ENCODE data around the gene BRSK1.

The BRSK1 gene

GRCh38 chr19:55270172-55270942 is 13.4 kb upstream of the BRSK1 start:
- H3K27ac ChIP-seq: no peak overlapping the region
- no peak for DNase-seq (ENCODE audit: low read depth, low spot score)

- DNase-seq (ENCODE audit: low read depth, low spot score): no peak
- no peak overlapping the region for H3K27ac ChIP-seq
Measured at GRCh38 chr19:55272142-55272541, 11.7 kb upstream of the BRSK1 start.

GRCh38 chr19:55273978-55274707 is 9.7 kb upstream of the BRSK1 start:
- DNase-seq (ENCODE audit: low read depth, low spot score): no peak

GRCh38 chr19:55275851-55276719 is 7.7 kb upstream of the BRSK1 start:
- H3K27ac ChIP-seq: no peak overlapping the region
- DNase-seq (ENCODE audit: low read depth, low spot score): no peak

More at GRCh38 chr19:55273978-55274707, 9.7 kb upstream of the BRSK1 start:
- H3K27ac ChIP-seq: no peak overlapping the region

- DNase-seq (ENCODE audit: low read depth, low spot score): no peak
Measured at GRCh38 chr19:55276720-55277430, 6.9 kb upstream of the BRSK1 start.

GRCh38 chr19:55277494-55277893 is 6.3 kb upstream of the BRSK1 start:
- no peak overlapping the region for H3K27ac ChIP-seq

More at GRCh38 chr19:55276720-55277430, 6.9 kb upstream of the BRSK1 start:
- no peak overlapping the region for H3K27ac ChIP-seq

GRCh38 chr19:55278391-55279135 is 5.2 kb upstream of the BRSK1 start:
- no peak for DNase-seq (ENCODE audit: low read depth, low spot score)
- no peak overlapping the region for H3K27ac ChIP-seq

More at GRCh38 chr19:55277494-55277893, 6.3 kb upstream of the BRSK1 start:
- DNase-seq (ENCODE audit: low read depth, low spot score): no peak

GRCh38 chr19:55279340-55279739 is 4.5 kb upstream of the BRSK1 start:
- H3K27ac ChIP-seq: peak overlapping the region; percentile 54
- DNase-seq (ENCODE audit: low read depth, low spot score): no peak

GRCh38 chr19:55279770-55280643 is 3.8 kb upstream of the BRSK1 start, which contains the start of gene HSPBP1:
Gene HSPBP1, minus strand, starts transcription at chr19:55280110. Its CDS starts 502 bp downstream, at chr19:55279608.
- peak within 1 kb of the TSS; percentile 54 for H3K27ac ChIP-seq

GRCh38 chr19:55284405-55285058 is 735 bp downstream of the BRSK1 start:
- DNase-seq (ENCODE audit: low read depth, low spot score): no peak
- no peak overlapping the region for H3K27ac ChIP-seq

More at GRCh38 chr19:55279770-55280643, 3.8 kb upstream of the BRSK1 start, which contains the start of gene HSPBP1:
- peak; percentile 89 for DNase-seq (ENCODE audit: low read depth, low spot score)

- no peak for DNase-seq (ENCODE audit: low read depth, low spot score)
- H3K27ac ChIP-seq: no peak overlapping the region
Measured at GRCh38 chr19:55285229-55285890, 1.6 kb downstream of the BRSK1 start.

- H3K27ac ChIP-seq: no peak overlapping the region
- no peak for DNase-seq (ENCODE audit: low read depth, low spot score)
Measured at GRCh38 chr19:55287361-55288079, 3.7 kb downstream of the BRSK1 start.

GRCh38 chr19:55289117-55289796 is 5.5 kb downstream of the BRSK1 start:
- DNase-seq (ENCODE audit: low read depth, low spot score): no peak
- H3K27ac ChIP-seq: no peak overlapping the region

GRCh38 chr19:55297267-55297666 is 13.5 kb downstream of the BRSK1 start:
- no peak overlapping the region for H3K27ac ChIP-seq
- DNase-seq (ENCODE audit: low read depth, low spot score): no peak

- DNase-seq (ENCODE audit: low read depth, low spot score): no peak
Measured at GRCh38 chr19:55299991-55300390, 16.2 kb downstream of the BRSK1 start.

More at GRCh38 chr19:55299991-55300390, 16.2 kb downstream of the BRSK1 start:
- H3K27ac ChIP-seq: no peak overlapping the region

All from epithelial cell of prostate (primary cell).